ENCODE data around the gene INPP5F. TPM values are rescaled to one million over a fixed set of nuclear protein-coding genes. Genes with fewer than 3 reads are reported as not detected.

INPP5F gene
- total and polyA plus RNA-seq, 2 experiments from 2014 or later, result 41.4 to 86.0 TPM

- TF ChIP-seq ZNF462 (CRISPR knock-in tag; IDR thresholded peaks at IDR 0.05), result no peak
- TF ChIP-seq EZH2phosphoT487 (IDR thresholded peaks at IDR 0.05; ENCODE audit: unreplicated experiment), result no peak
- no peak for TF ChIP-seq STAT1 (IDR thresholded peaks at IDR 0.05; ENCODE audit: unreplicated experiment)
- no peak for TF ChIP-seq POLR2AphosphoS5 (IDR thresholded peaks at IDR 0.05; ENCODE audit: low read depth)
These were observed 10.4 kb downstream of the INPP5F start (continued) for GRCh38 chr10:119736220-119736619.

- H3K36me3 ChIP-seq (ENCODE audit: insufficient read depth), result no peaks in the 10 kb centered on the region
- H3K4me3 Mint-ChIP-seq, result no peak overlapping the region
- no peak overlapping the region for H3K27ac ChIP-seq (ENCODE audit: low read depth)
- no peak overlapping the region for H2AFZ ChIP-seq
- no peaks in the 10 kb centered on the region for H3K27me3 ChIP-seq (ENCODE audit: insufficient read depth)
- peaks cover 35% of the 10 kb centered on the region for H3K4me1 ChIP-seq (ENCODE audit: insufficient read depth)
- no peaks in the 10 kb centered on the region for H3K9me2 ChIP-seq (ENCODE audit: insufficient read depth)
- DNase-seq (ENCODE audit: low spot score) (no peak), ATAC-seq (no peak)
- peaks cover 37% of the 10 kb centered on the region for H3K4me1 Mint-ChIP-seq
- H3F3A ChIP-seq (replicated peaks; ENCODE audit: low read depth), result no peaks in the 10 kb centered on the region
- peaks cover 70% of the 10 kb centered on the region for H3K79me2 ChIP-seq (replicated peaks; ENCODE audit: insufficient read depth)
- no peak overlapping the region for H3K4me2 ChIP-seq
- no peak overlapping the region for H3K27ac Mint-ChIP-seq
- H3K4me3 ChIP-seq, result no peak overlapping the region
- H4K20me1 ChIP-seq (replicated peaks; ENCODE audit: insufficient read depth), result no peaks in the 10 kb centered on the region
- no peaks in the 10 kb centered on the region for H3K9me3 Mint-ChIP-seq
- H3K27me3 Mint-ChIP-seq (ENCODE audit: insufficient read depth, low read depth, poor library complexity), result peaks cover 3% of the 10 kb centered on the region
- no peaks in the 10 kb centered on the region for H3K36me3 Mint-ChIP-seq (ENCODE audit: low read depth)
- no peak for TF ChIP-seq ZNF114 (CRISPR knock-in tag; IDR thresholded peaks at IDR 0.05)
- TF ChIP-seq CREB1 (CRISPR knock-in tag; IDR thresholded peaks at IDR 0.05; ENCODE audit: low read depth), result no peak
- no peak for TF ChIP-seq ETS1 (IDR thresholded peaks at IDR 0.05)
- TF ChIP-seq REST (IDR thresholded peaks at IDR 0.05; ENCODE audit: unreplicated experiment), result no peak
- no peak for TF ChIP-seq ZNF331 (CRISPR knock-in tag; IDR thresholded peaks at IDR 0.05; ENCODE audit: low read depth)
These were observed 11.3 kb downstream of the INPP5F start for GRCh38 chr10:119737039-119737663.
